HEK293T (cell line): Measurements from ENCODE around the gene COLEC12.

Experiments used
- ARNT ChIP-seq: fragments of 450-650 bp; IDR thresholded peaks from 2 replicates; pipeline ENCODE4 v1.6.1; 2017; ENCODE audit warnings: mild to moderate bottlenecking
- BHLHE40 ChIP-seq: fragments of 450-650 bp; IDR thresholded peaks from 2 replicates; pipeline ENCODE4 v1.6.1; 2016; ENCODE audit warnings: mild to moderate bottlenecking, moderate library complexity, borderline replicate concordance
- CTBP1 ChIP-seq: fragments of 450-650 bp; IDR thresholded peaks from 2 replicates; pipeline ENCODE4 v1.6.1; 2016; ENCODE audit warnings: borderline replicate concordance
- ELF4 ChIP-seq: fragments of 450-650 bp; IDR thresholded peaks from 2 replicates; pipeline ENCODE4 v1.6.1; 2017; ENCODE audit warnings: antibody characterized with exemption
- FOXA1 ChIP-seq: fragments of 450-650 bp; IDR thresholded peaks from 2 replicates; pipeline ENCODE4 v1.6.1; 2016; ENCODE audit warnings: mild to moderate bottlenecking
- FOXM1 ChIP-seq: fragments of 450-650 bp; IDR thresholded peaks from 2 replicates; pipeline ENCODE4 v1.6.1; 2017; ENCODE audit warnings: mild to moderate bottlenecking, borderline replicate concordance
- HDGF ChIP-seq: fragments of 450-650 bp; IDR thresholded peaks from 2 replicates; pipeline ENCODE4 v1.6.1; 2017; ENCODE audit warnings: antibody characterized with exemption, borderline replicate concordance
- L3MBTL2 ChIP-seq: fragments of 450-650 bp; conservative IDR thresholded peaks from 2 replicates; pipeline ENCODE4 v1.6.1; 2016; ENCODE audit warnings: mild to moderate bottlenecking
- NFRKB ChIP-seq: fragments of 450-650 bp; IDR thresholded peaks from 2 replicates; pipeline ENCODE4 v1.6.1; 2016; ENCODE audit warnings: mild to moderate bottlenecking, moderate library complexity
- SP1 ChIP-seq: fragments of 450-650 bp; IDR thresholded peaks from 2 replicates; pipeline ENCODE4 v1.6.1; 2017
- SUZ12 ChIP-seq: fragments of 450-650 bp; IDR thresholded peaks from 2 replicates; pipeline ENCODE4 v1.6.1; 2016; ENCODE audit warnings: mild to moderate bottlenecking
- ZNF384 ChIP-seq: fragments of 450-650 bp; IDR thresholded peaks from 2 replicates; pipeline ENCODE4 v1.6.1; 2016

DNA sequence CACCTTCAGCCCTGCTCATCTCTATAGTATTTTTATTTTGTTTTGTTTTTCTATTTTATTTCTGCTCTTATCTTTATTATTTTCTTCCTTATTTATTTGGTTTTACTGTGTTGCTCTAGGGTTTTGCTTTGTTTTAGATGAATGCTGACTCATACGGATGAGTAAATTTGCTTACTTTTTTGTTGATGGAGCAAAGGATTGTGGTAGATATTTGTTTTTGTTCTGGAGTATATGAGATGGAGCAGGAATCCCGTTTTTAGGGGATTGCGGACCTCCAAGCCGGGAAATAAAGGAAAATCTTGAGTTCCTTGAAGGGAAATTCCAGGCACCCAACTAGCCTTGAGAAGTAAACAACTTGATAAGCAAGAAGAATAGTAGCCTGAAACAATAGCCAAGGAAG is 15.3 kb upstream of the COLEC12 start:
- TF ChIP-seq ZNF384 (no peak), NFRKB (no peak), ELF4 (no peak), SP1 (no peak), ARNT (no peak), SUZ12 (no peak), HDGF (no peak), FOXM1 (no peak), FOXA1 (no peak), L3MBTL2 (no peak), CTBP1 (no peak), BHLHE40 (no peak)
